GM21515 (cell line): ENCODE measurements around the gene GRAP.

Experiments
- ATAC-seq: cut with Tn5 transposase; IDR thresholded peaks from one replicate; pipeline ENCODE4 v1.9.1; 2021; ENCODE audit not compliant: unreplicated experiment

The GRAP gene

DNA sequence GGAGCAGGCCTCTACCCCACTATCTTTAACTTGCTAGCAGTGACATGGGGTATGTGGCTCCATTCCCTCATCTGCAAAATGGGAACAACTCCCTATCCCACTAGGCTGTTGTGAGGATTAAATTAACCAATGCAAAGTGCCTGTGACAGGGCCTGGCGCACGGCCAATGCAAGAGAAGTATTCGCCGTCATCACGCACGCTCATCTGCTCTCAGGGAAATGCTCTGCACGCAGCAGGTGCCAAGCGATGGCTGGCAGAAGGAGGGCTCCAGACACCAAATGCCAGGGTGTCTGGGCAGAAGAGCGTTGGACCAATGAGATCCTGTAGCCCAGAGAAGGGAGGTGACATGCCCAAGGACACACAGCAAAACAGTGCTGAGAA is 59.5 kb downstream of the GRAP start:
- no peak for ATAC-seq

- ATAC-seq: no peak
Measured at GRCh38 chr17:18986541-18987229, 60.1 kb downstream of the GRAP start.

GRCh38 chr17:18985475-18985874 is 61.3 kb downstream of the GRAP start:
- no peak for ATAC-seq

DNA sequence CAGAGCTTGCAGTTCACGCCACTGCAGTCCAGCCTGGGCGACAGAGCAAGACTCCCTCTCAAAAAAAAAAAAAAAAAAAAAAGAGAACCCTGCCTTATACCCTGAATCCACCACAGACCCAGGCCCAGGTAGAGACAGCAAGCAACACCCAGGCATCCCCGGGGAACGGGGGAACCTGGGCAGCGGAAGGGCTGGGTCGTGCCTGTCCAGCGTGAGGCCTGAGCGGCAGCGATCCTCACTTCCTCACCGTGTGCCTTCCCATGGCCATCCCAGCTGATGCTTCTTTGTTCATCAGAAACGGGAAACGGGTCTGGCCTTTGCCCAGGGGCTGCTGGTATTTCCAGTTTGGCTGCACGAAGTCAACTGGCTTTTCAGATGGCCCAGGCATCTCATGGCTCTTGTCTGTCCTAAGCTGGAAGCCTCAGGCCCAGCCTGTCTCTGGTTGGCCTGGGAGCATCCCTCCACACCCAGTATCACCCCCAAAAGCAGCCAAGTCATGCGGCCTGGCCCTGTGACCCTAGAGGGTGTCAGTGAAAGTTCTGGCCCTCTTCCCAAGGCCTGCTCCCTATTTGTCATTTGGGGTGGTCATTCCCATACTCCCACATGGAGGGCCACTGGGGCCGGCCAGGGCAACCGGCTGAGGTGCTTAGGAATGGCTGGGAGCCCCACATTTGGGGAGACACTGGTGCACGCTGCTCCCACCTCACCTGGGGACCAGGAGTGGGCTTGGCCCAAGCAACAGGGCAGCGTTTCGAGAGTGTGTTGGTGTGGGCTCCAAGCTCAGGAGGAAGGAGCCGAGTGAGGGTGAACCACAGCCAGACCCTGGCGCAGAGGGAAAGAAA is 62.3 kb downstream of the GRAP start:
- ATAC-seq: no peak

DNA sequence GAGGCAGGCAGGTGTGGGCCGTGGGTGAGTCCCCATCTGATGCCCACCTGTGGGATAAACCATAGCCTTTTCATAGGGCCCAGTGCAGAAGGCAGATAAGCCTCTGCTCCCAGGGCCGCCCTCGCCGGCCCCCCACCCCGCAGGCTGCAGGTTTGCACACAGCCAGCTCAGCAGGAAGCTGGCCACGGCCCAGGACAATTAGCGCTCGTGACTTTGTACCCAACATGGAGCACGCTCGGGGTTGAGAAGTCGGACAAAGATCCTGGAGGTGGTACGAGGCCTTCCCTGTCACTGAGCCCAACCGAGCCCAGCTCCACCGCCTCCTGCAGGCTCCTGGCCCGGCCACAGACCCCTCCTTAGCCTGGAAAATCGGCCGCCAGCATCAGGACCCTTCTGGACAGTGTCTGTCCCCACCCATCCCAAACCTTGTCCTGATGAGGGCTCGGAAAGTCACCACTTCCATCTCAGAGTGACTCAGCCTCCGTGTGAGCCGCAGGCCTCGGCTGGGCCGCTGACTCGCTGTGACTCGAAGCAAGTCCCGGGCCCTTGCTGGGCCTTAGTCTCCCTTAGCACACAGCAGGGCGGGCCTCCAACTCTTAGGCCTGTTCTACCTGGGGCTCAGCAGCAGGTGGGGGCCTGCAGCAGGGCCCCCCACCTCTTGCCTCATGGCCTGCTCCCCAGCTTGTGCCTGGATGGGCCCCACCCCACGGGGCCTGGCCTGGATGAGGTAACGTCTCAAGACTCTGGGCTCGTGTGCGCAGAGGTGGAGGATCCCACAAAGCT is 64.9 kb downstream of the GRAP start:
- ATAC-seq: no peak

- ATAC-seq: no peak
Measured at GRCh38 chr17:18981335-18981641, 65.5 kb downstream of the GRAP start.

DNA sequence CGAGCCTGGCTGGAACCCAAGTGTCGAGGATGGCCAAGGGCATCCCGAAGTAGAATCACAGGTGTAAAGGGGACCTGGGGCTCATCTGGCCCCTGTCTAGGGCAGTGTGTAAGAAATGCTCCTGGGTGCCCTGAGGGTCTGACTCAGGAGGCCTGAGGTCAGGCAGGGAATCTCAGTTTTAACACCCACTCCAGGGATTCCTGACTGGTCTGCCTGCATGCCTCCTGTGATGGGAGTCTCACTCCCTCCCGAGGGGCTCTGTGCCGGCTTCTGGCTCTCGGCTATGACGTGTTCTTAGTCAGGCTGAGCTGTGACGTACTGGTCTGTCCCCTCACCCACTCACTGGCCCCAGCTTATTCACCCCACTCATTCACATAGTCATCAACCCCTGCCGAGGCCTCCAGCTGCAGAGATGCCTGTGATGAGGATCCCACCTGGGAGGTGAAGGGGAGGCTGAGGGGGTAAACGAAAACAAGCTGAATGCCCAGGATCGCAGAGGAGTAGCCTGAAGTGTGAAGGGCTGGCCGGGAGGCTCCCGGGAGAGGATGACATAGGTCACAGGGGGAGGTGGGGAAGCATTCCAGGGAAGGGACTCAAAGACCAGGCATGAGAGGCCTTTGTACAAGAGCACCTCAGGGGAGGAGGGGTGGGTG is 65.9 kb downstream of the GRAP start:
- ATAC-seq: no peak

DNA sequence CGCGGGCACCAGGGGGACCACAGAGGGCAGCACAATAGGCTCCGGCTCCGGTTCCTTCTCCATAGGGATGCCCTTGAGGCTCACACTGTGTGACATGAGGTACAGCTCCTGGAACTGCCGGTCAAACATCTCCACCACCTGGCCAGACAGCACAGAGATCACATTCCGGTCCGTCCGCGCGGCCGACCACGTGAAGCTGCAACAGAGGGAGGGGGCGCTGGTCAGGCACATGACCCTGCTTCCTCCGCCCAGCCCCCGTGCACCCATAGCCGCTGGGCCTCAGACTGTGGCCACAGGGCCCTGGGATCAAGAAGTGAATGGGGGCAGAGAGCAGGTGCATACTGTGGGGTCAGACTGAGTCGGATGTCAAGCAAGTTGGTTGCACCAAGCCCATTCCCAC is 68.1 kb downstream of the GRAP start:
- ATAC-seq: no peak

- ATAC-seq: no peak
Measured at GRCh38 chr17:18978050-18978449, 68.7 kb downstream of the GRAP start.

GRCh38 chr17:18977646-18978045 is 69.1 kb downstream of the GRAP start:
- no peak for ATAC-seq

GRCh38 chr17:18977021-18977420 is 69.7 kb downstream of the GRAP start:
- ATAC-seq: no peak

- no peak for ATAC-seq
Measured at GRCh38 chr17:18976201-18976600, 70.6 kb downstream of the GRAP start.

- ATAC-seq: no peak
Measured at GRCh38 chr17:18975597-18975996, 71.2 kb downstream of the GRAP start.

- ATAC-seq: no peak
Measured at GRCh38 chr17:18974407-18975149, 72.2 kb downstream of the GRAP start.

DNA sequence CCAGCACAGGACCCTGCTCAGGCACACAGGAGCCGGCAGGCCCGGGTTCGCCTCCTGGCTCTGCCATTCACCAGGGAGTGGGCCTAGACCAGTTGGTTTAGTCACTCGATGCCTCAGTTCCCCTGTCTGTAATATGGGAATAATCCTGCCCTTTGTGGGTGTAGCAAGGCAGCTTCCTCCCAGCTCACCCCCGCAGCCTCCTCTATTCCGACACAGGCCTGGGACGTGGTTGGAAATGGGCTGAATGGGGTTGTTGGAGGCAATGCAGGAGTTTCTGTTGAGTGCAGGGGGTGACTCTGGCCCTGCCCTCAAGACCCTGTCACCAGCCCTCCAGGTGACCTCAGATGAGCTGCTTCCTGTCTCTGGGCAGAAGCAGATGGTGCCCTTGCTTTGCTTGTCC is 75.0 kb downstream of the GRAP start:
- no peak for ATAC-seq
